ENCODE results near the gene DPP7. TPM values are rescaled to one million over a fixed set of nuclear protein-coding genes. Genes with fewer than 3 reads are reported as not detected.

The DPP7 gene
- total and polyA plus RNA-seq, 2 of the 4 experiments (the other 2 are of a cell fraction): 14.9 to 76.4 TPM

DNA sequence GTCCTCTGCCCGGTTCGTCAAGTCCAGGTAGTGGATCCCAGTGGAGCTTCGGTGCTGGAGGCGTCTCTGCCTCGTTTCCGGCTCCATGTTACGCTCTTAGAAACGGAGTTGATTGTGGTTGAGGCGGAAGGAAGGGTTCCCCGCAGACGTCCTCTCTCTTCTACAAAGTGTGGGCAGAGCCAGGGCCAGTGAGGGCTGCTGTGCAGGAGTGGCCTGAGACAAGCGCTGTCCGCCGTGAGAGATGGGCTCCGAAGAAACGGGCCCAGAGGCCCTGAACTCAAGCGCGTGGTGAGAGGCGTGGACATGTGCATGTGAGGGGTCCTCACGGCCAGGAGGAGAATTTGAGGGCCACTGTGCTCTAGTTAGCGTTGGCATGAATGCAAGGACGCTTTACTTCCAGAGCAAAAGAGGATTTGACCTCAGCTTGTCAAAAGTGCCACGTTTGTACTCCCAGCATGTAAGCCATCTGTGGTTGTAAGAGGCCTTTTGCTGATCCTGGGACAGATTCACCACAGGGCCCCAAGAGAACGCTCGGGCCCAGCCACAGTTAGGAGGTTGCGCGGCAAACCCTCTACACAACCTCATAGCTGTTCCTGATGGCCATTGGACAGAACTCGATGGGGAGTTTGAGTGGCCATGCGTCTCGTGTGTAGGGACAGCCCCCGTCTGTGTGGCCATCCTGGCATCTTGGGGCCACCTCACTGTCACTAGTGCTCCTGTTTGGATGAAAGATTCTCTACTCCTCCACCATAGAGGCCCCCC is 17.6 kb downstream of the DPP7 start:
- Histone ChIP-seq H2BK120ac (ENCODE audit: low read depth, low read length) (no peak overlapping the region), H2BK20ac (ENCODE audit: low read depth, low read length) (no peak overlapping the region), H3K4ac (ENCODE audit: low read depth, low read length) (no peak overlapping the region), H2AFZ (replicated peaks; ENCODE audit: low read length, poor library complexity) (no peak overlapping the region), H3K4me2 (ENCODE audit: low read depth, low read length) (no peak overlapping the region), H3K9me3 (ENCODE audit: control insufficient read depth, insufficient read depth, low read length) (no peaks in the 10 kb centered on the region), H3K4me1 (ENCODE audit: control insufficient read depth, insufficient read depth, low read length) (no peaks in the 10 kb centered on the region), H4K5ac (ENCODE audit: low read depth, low read length) (no peak overlapping the region), H3K23ac (ENCODE audit: low read depth, low read length) (no peak overlapping the region), H2BK5ac (ENCODE audit: low read depth, low read length, poor library complexity, severe bottlenecking) (no peak overlapping the region), H3K27me3 (ENCODE audit: control insufficient read depth, insufficient read depth, low read length) (no peaks in the 10 kb centered on the region), H2BK15ac (ENCODE audit: low read depth, low read length) (no peak overlapping the region), H3K18ac (ENCODE audit: low read depth, low read length) (no peak overlapping the region), H4K8ac (ENCODE audit: low read depth in 2 of 2, low read length in 2 of 2) (no peak overlapping the region), H2AK5ac (ENCODE audit: low read depth, low read length) (no peak overlapping the region), H3K56ac (ENCODE audit: extremely low read depth, insufficient read depth, low read length) (no peak overlapping the region), H3K9ac (ENCODE audit: low read depth, low read length) (no peak overlapping the region), H3K79me1 (ENCODE audit: low read depth in 1 of 2, low read length in 2 of 2) (peaks cover under 1 to 8% of the 10 kb centered on the region in 2 experiments; a peak in 3 of 4 replicates), H3K27ac (ENCODE audit: insufficient read depth, low read length) (no peak overlapping the region), H2AK9ac (replicated peaks; ENCODE audit: low read depth, low read length, poor library complexity) (no peak overlapping the region), H3K4me3 (ENCODE audit: insufficient read depth, low read depth, low read length) (no peak overlapping the region), H3K9me1 (ENCODE audit: insufficient read depth, low read length) (peaks cover 2% of the 10 kb centered on the region; the same call in 1 of the 2 replicates), H3K14ac (replicated peaks; ENCODE audit: low read depth, low read length) (no peak overlapping the region), H4K20me1 (ENCODE audit: insufficient read depth, low read length) (no peaks in the 10 kb centered on the region; the same call in 1 of the 2 replicates), H3K36me3 (ENCODE audit: control insufficient read depth, insufficient read depth, low read length) (peaks cover 50% of the 10 kb centered on the region), H4K91ac (ENCODE audit: insufficient read depth, low read depth, low read length) (no peak overlapping the region)
- ChIA-PET POLR2A (ENCODE audit: unreplicated experiment) (no interaction called here), CTCF (no interaction called here)
- no peak for TF ChIP-seq RAD21 (IDR thresholded peaks at IDR 0.05; ENCODE audit: low read length)
- TF ChIP-seq CEBPB (IDR thresholded peaks at IDR 0.05; ENCODE audit: low read depth, low read length): no peak
- TF ChIP-seq RCOR1 (IDR thresholded peaks at IDR 0.05; ENCODE audit: insufficient replicate concordance, low read length): no peak
- no peak for TF ChIP-seq MAFK (IDR thresholded peaks at IDR 0.05; ENCODE audit: low read depth, low read length)
- TF ChIP-seq MAZ (IDR thresholded peaks at IDR 0.05; ENCODE audit: borderline replicate concordance, low read depth, low read length): no peak
- TF ChIP-seq FOS (IDR thresholded peaks at IDR 0.05; ENCODE audit: low read depth, low read length): no peak
- 92% methylated on average over 8 of the region's 31 CpGs; no CpG with 5 or more reads in 1 of the 2 experiments for WGBS, 2 experiments (ENCODE audit: extremely low coverage in 2 of 2, insufficient read length in 1 of 2)
- intact Hi-C loops (cut with micrococcal nuclease) (no loop called here), dilution Hi-C loops (cut with HindIII; ENCODE audit: low sequenced_read_pairs, unreplicated experiment) (no loop called here), in situ Hi-C loops (cut with MboI; ENCODE audit: low sequenced_read_pairs) (no loop called here)
- DNase-seq: no peak
- no TSS peak for BruUV-seq (replicated peaks)
- ATAC-seq (ENCODE audit: low read depth): no peak

Data from IMR-90 (cell line).